ENCODE data around the gene ZNF850.
A peak's percentile ranks its signal among the peaks of the same experiment; 100 is the strongest.
"Not testable (repeated sequence)": the region's sequence is repeated elsewhere in the genome, so short reads cannot be mapped to it uniquely, and the experiment has no call there.

Gene ZNF850

GRCh38 chr19:36771261-36772231, 1.1 kb downstream of the ZNF850 start:
- Histone ChIP-seq H3K27me3 (ENCODE audit: control insufficient read depth in 2 of 2, insufficient read depth in 2 of 2, low read length in 2 of 2) (no peaks in the 10 kb centered on the region), H3K27ac (ENCODE audit: low read depth in 2 of 2, low read length in 2 of 2) (peak overlapping the region; percentile 68 to 79), H3K4me3 (ENCODE audit: low read length in 2 of 2) (peak overlapping the region; percentile 90 to 97), H3K9ac (ENCODE audit: low read depth in 1 of 2, low read length in 2 of 2) (peak overlapping the region; percentile 74 to 79), H3K9me3 (ENCODE audit: control insufficient read depth in 2 of 2, low read length in 2 of 2) (peaks cover 8 to 13% of the 10 kb centered on the region in 2 donors), H3K36me3 (ENCODE audit: control insufficient read depth in 2 of 2, insufficient read depth in 2 of 2, low read length in 2 of 2) (no peaks in the 10 kb centered on the region), H3K4me1 (ENCODE audit: control insufficient read depth in 2 of 2, insufficient read depth in 2 of 2, low read length in 2 of 2) (peaks cover 11 to 15% of the 10 kb centered on the region in 2 donors)

GRCh38 chr19:36750066-36750691, 22.4 kb downstream of the ZNF850 start:
- peaks cover 56 to 68% of the 10 kb centered on the region in 2 donors for H3K9me3 ChIP-seq (ENCODE audit: control insufficient read depth in 2 of 2, low read length in 2 of 2)

GRCh38 chr19:36749613-36750012, 23.0 kb downstream of the ZNF850 start:
- H3K9ac ChIP-seq (ENCODE audit: low read depth in 1 of 2, low read length in 2 of 2), result not testable (repeated sequence)
- Histone ChIP-seq H3K4me3 (ENCODE audit: low read length in 2 of 2) (peak overlapping the region in 1 of 2 donors; percentile 8), H3K36me3 (ENCODE audit: control insufficient read depth in 2 of 2, insufficient read depth in 2 of 2, low read length in 2 of 2) (peaks cover 42 to 47% of the 10 kb centered on the region in 2 donors)

More at GRCh38 chr19:36750066-36750691, 22.4 kb downstream of the ZNF850 start:
- Histone ChIP-seq H3K9ac (ENCODE audit: low read depth in 1 of 2, low read length in 2 of 2) (no peak overlapping the region), H3K4me3 (ENCODE audit: low read length in 2 of 2) (peak overlapping the region in 1 of 2 donors; percentile 8), H3K27ac (ENCODE audit: low read depth in 2 of 2, low read length in 2 of 2) (no peak overlapping the region), H3K27me3 (ENCODE audit: control insufficient read depth in 2 of 2, insufficient read depth in 2 of 2, low read length in 2 of 2) (no peaks in the 10 kb centered on the region), H3K4me1 (ENCODE audit: control insufficient read depth in 2 of 2, insufficient read depth in 2 of 2, low read length in 2 of 2) (no peaks in the 10 kb centered on the region), H3K36me3 (ENCODE audit: control insufficient read depth in 2 of 2, insufficient read depth in 2 of 2, low read length in 2 of 2) (peaks cover 42 to 48% of the 10 kb centered on the region in 2 donors)

GRCh38 chr19:36748431-36749275, 24.0 kb downstream of the ZNF850 start:
- Histone ChIP-seq H3K9me3 (ENCODE audit: control insufficient read depth in 2 of 2, low read length in 2 of 2) (peaks cover 61 to 68% of the 10 kb centered on the region in 2 donors), H3K4me3 (ENCODE audit: low read length in 2 of 2) (peak overlapping the region; percentile 2 to 8)

More at GRCh38 chr19:36749613-36750012, 23.0 kb downstream of the ZNF850 start:
- not testable (repeated sequence) for H3K27ac ChIP-seq (ENCODE audit: low read depth in 2 of 2, low read length in 2 of 2); H3K27me3 ChIP-seq (ENCODE audit: control insufficient read depth in 2 of 2, insufficient read depth in 2 of 2, low read length in 2 of 2); H3K4me1 ChIP-seq (ENCODE audit: control insufficient read depth in 2 of 2, insufficient read depth in 2 of 2, low read length in 2 of 2)
- peaks cover 56 to 68% of the 10 kb centered on the region in 2 donors for H3K9me3 ChIP-seq (ENCODE audit: control insufficient read depth in 2 of 2, low read length in 2 of 2)

GRCh38 chr19:36747750-36748149, 24.9 kb downstream of the ZNF850 start:
- peaks cover 61 to 65% of the 10 kb centered on the region in 2 donors for H3K9me3 ChIP-seq (ENCODE audit: control insufficient read depth in 2 of 2, low read length in 2 of 2)
- H3K27me3 ChIP-seq (ENCODE audit: control insufficient read depth in 2 of 2, insufficient read depth in 2 of 2, low read length in 2 of 2), result no peaks in the 10 kb centered on the region
- H3K4me1 ChIP-seq (ENCODE audit: control insufficient read depth in 2 of 2, insufficient read depth in 2 of 2, low read length in 2 of 2), result no peaks in the 10 kb centered on the region
- no peak overlapping the region for H3K9ac ChIP-seq (ENCODE audit: low read depth in 1 of 2, low read length in 2 of 2)
- H3K4me3 ChIP-seq (ENCODE audit: low read length in 2 of 2), result no peak overlapping the region
- peaks cover 42 to 47% of the 10 kb centered on the region in 2 donors for H3K36me3 ChIP-seq (ENCODE audit: control insufficient read depth in 2 of 2, insufficient read depth in 2 of 2, low read length in 2 of 2)
- no peak overlapping the region for H3K27ac ChIP-seq (ENCODE audit: low read depth in 2 of 2, low read length in 2 of 2)

More at GRCh38 chr19:36748431-36749275, 24.0 kb downstream of the ZNF850 start:
- no peak overlapping the region for H3K9ac ChIP-seq (ENCODE audit: low read depth in 1 of 2, low read length in 2 of 2)
- no peaks in the 10 kb centered on the region for H3K27me3 ChIP-seq (ENCODE audit: control insufficient read depth in 2 of 2, insufficient read depth in 2 of 2, low read length in 2 of 2)
- peaks cover 42 to 47% of the 10 kb centered on the region in 2 donors for H3K36me3 ChIP-seq (ENCODE audit: control insufficient read depth in 2 of 2, insufficient read depth in 2 of 2, low read length in 2 of 2)
- no peak overlapping the region for H3K27ac ChIP-seq (ENCODE audit: low read depth in 2 of 2, low read length in 2 of 2)
- H3K4me1 ChIP-seq (ENCODE audit: control insufficient read depth in 2 of 2, insufficient read depth in 2 of 2, low read length in 2 of 2), result no peaks in the 10 kb centered on the region

GRCh38 chr19:36745870-36746269, 26.7 kb downstream of the ZNF850 start:
- H3K27me3 ChIP-seq (ENCODE audit: control insufficient read depth in 2 of 2, insufficient read depth in 2 of 2, low read length in 2 of 2), result no peaks in the 10 kb centered on the region
- no peak overlapping the region for H3K27ac ChIP-seq (ENCODE audit: low read depth in 2 of 2, low read length in 2 of 2)
- H3K9ac ChIP-seq (ENCODE audit: low read depth in 1 of 2, low read length in 2 of 2), result no peak overlapping the region
- H3K9me3 ChIP-seq (ENCODE audit: control insufficient read depth in 2 of 2, low read length in 2 of 2), result peaks cover 57 to 60% of the 10 kb centered on the region in 2 donors
- no peaks in the 10 kb centered on the region for H3K4me1 ChIP-seq (ENCODE audit: control insufficient read depth in 2 of 2, insufficient read depth in 2 of 2, low read length in 2 of 2)
- H3K4me3 ChIP-seq (ENCODE audit: low read length in 2 of 2), result no peak overlapping the region
- H3K36me3 ChIP-seq (ENCODE audit: control insufficient read depth in 2 of 2, insufficient read depth in 2 of 2, low read length in 2 of 2), result peaks cover 33 to 37% of the 10 kb centered on the region in 2 donors

GRCh38 chr19:36736166-36736565, 36.4 kb downstream of the ZNF850 start:
- not testable (repeated sequence) for H3K9ac ChIP-seq (ENCODE audit: low read depth in 1 of 2, low read length in 2 of 2); H3K36me3 ChIP-seq (ENCODE audit: control insufficient read depth in 2 of 2, insufficient read depth in 2 of 2, low read length in 2 of 2); H3K27ac ChIP-seq (ENCODE audit: low read depth in 2 of 2, low read length in 2 of 2); H3K4me1 ChIP-seq (ENCODE audit: control insufficient read depth in 2 of 2, insufficient read depth in 2 of 2, low read length in 2 of 2); H3K27me3 ChIP-seq (ENCODE audit: control insufficient read depth in 2 of 2, insufficient read depth in 2 of 2, low read length in 2 of 2); H3K4me3 ChIP-seq (ENCODE audit: low read length in 2 of 2)
- H3K9me3 ChIP-seq (ENCODE audit: control insufficient read depth in 2 of 2, low read length in 2 of 2), result peaks cover 37 to 51% of the 10 kb centered on the region in 2 donors

GRCh38 chr19:36719687-36720556, 52.7 kb downstream of the ZNF850 start:
- H3K4me3 ChIP-seq (ENCODE audit: low read length in 2 of 2), result peak overlapping the region; percentile 13 to 16
- no peaks in the 10 kb centered on the region for H3K27me3 ChIP-seq (ENCODE audit: control insufficient read depth in 2 of 2, insufficient read depth in 2 of 2, low read length in 2 of 2)
- H3K36me3 ChIP-seq (ENCODE audit: control insufficient read depth in 2 of 2, insufficient read depth in 2 of 2, low read length in 2 of 2), result peaks cover 43 to 51% of the 10 kb centered on the region in 2 donors
- H3K4me1 ChIP-seq (ENCODE audit: control insufficient read depth in 2 of 2, insufficient read depth in 2 of 2, low read length in 2 of 2), result no peaks in the 10 kb centered on the region
- H3K9ac ChIP-seq (ENCODE audit: low read depth in 1 of 2, low read length in 2 of 2), result no peak overlapping the region
- no peak overlapping the region for H3K27ac ChIP-seq (ENCODE audit: low read depth in 2 of 2, low read length in 2 of 2)
- H3K9me3 ChIP-seq (ENCODE audit: control insufficient read depth in 2 of 2, low read length in 2 of 2), result peaks cover 65 to 70% of the 10 kb centered on the region in 2 donors

- H3K36me3 ChIP-seq (ENCODE audit: control insufficient read depth in 2 of 2, insufficient read depth in 2 of 2, low read length in 2 of 2), result peaks cover 27 to 46% of the 10 kb centered on the region in 2 donors
- H3K9me3 ChIP-seq (ENCODE audit: control insufficient read depth in 2 of 2, low read length in 2 of 2), result peaks cover 55 to 60% of the 10 kb centered on the region in 2 donors
- no peak overlapping the region for H3K4me3 ChIP-seq (ENCODE audit: low read length in 2 of 2)
- H3K9ac ChIP-seq (ENCODE audit: low read depth in 1 of 2, low read length in 2 of 2), result no peak overlapping the region
- no peak overlapping the region for H3K27ac ChIP-seq (ENCODE audit: low read depth in 2 of 2, low read length in 2 of 2)
- H3K27me3 ChIP-seq (ENCODE audit: control insufficient read depth in 2 of 2, insufficient read depth in 2 of 2, low read length in 2 of 2), result no peaks in the 10 kb centered on the region
- no peaks in the 10 kb centered on the region for H3K4me1 ChIP-seq (ENCODE audit: control insufficient read depth in 2 of 2, insufficient read depth in 2 of 2, low read length in 2 of 2)
Measured at GRCh38 chr19:36709423-36709822, 63.2 kb downstream of the ZNF850 start.
